Measurements from ENCODE around the gene EPB41L5.

EPB41L5 gene

DNA sequence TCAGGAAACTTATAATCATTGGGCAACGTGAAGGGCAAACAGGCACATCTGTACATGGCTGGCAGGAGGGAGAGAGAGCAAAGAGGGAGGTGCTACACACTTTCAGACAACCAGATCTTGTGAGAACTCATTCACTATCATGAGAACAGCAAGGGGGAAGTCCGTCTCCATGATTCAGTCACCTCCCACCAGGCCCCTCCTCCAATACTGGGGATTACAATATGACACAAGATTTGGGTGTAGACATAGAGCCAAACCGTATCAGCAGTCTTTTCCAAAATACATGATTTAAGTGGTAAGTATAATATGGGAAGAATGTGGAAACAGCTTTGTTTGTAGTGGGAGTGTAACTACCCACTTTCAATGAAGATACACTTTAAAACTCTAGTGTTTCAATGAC lies 65.0 kb downstream of the EPB41L5 start:
- CTCF ChIA-PET: interaction anchor here (0.7 kb wide), 1 partner anchor 605 kb away, joined by 3 read pairs; no protein-coding TSS in a partner anchor
- no peak overlapping the region for H3K4me3 ChIP-seq (ENCODE audit: low read depth, low read length)
- no peak for DNase-seq (ENCODE audit: low read depth, low spot score)
- POLR2A ChIA-PET: no interaction called here
- TF ChIP-seq, protein P1, sequence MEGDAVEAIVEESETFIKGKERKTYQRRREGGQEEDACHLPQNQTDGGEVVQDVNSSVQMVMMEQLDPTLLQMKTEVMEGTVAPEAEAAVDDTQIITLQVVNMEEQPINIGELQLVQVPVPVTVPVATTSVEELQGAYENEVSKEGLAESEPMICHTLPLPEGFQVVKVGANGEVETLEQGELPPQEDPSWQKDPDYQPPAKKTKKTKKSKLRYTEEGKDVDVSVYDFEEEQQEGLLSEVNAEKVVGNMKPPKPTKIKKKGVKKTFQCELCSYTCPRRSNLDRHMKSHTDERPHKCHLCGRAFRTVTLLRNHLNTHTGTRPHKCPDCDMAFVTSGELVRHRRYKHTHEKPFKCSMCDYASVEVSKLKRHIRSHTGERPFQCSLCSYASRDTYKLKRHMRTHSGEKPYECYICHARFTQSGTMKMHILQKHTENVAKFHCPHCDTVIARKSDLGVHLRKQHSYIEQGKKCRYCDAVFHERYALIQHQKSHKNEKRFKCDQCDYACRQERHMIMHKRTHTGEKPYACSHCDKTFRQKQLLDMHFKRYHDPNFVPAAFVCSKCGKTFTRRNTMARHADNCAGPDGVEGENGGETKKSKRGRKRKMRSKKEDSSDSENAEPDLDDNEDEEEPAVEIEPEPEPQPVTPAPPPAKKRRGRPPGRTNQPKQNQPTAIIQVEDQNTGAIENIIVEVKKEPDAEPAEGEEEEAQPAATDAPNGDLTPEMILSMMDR (IDR thresholded peaks at IDR 0.05; ENCODE audit: insufficient read depth, low read length, missing control alignments): no peak

DNA sequence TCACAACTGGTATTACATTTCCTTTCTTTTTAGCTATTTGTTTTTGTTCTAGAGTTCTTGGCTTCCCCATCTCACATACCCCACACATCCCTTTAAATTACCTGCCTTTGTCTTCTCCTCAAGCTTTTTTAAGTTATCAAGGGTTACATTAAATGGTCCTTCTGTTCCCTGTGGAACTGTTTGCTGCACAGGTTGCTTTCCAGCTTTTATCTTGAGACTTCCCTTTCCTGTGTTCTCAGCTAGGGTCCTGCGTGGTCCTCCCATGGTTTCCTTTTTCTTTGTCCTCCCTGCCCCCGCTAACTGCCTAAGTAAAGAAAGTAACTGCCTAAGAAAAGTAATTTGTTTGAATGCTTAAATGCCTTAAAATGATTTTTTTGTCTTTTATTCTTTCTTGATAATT lies 66.8 kb downstream of the EPB41L5 start:
- POLR2A ChIA-PET: no interaction called here
- DNase-seq (ENCODE audit: low read depth, low spot score): no peak
- CTCF ChIA-PET: no interaction called here
- TF ChIP-seq, protein P1 (IDR thresholded peaks at IDR 0.05; ENCODE audit: insufficient read depth, low read length, missing control alignments): no peak
- H3K4me3 ChIP-seq (ENCODE audit: low read depth, low read length): no peak overlapping the region

DNA sequence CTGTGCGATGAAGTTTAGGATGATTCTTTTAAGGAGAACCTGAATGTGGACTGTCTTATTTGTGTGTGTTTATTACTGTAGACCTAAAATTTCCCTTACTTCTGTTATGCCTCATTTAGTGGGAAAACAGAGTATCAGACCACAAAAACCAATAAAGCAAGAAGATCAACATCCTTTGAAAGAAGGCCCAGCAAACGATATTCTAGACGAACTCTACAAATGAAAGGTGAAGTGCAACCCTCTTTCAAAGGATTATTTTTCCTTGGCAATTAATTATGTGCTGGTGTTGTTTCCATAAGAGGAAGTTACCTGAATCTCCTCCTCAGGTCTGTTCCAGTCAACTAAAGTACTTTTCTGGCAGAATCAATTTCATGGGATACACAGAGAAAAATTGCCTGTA lies 78.6 kb downstream of the EPB41L5 start:
- TF ChIP-seq, protein P1 (IDR thresholded peaks at IDR 0.05; ENCODE audit: insufficient read depth, low read length, missing control alignments): no peak
- DNase-seq (ENCODE audit: low read depth, low spot score): no peak
- CTCF ChIA-PET: no interaction called here
- H3K4me3 ChIP-seq (ENCODE audit: low read depth, low read length): no peak overlapping the region
- POLR2A ChIA-PET: no interaction called here

DNA sequence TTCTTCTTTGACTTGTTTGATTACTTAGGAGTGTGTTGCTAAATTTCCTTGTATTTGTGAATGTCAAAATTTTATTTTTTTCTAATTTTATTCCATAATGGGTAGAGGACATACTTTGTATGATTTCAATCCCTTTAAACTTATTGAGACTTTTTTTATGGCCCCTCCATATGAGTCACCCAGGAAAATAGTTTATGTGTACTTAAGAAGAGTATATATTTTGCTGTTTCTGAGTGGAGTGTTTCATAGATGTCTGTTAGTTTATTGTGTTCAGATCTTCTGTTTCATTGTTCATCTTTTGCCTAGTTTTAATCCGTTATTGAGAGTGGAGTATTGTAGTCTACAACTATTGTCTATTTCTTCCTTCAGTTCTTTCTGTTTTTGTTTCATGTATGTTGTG lies 81.9 kb downstream of the EPB41L5 start:
- no peak for DNase-seq (ENCODE audit: low read depth, low spot score)
- ChIA-PET CTCF (no interaction called here), POLR2A (no interaction called here)
- TF ChIP-seq, protein P1 (IDR thresholded peaks at IDR 0.05; ENCODE audit: insufficient read depth, low read length, missing control alignments): no peak
- no peak overlapping the region for H3K4me3 ChIP-seq (ENCODE audit: low read depth, low read length)

DNA sequence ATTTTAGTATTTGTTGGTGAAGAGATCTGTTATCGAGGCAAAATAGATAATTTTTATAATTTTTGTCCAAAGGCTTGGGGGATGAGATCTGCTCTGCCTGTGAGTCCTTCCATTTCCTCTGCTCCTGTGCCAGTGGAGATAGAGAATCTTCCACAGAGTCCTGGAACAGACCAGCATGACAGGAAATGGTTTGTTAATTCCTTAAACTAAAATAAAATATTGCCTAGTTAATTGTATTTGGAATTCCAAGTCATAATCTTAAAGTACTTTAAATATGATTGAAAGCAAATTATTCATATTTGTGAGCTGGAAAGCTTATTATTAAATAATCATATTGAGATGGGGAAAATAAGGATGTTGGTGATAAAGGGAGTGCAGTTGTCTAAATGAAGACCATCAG lies 87.8 kb downstream of the EPB41L5 start:
- CTCF ChIA-PET: interaction anchor here (1.7 kb wide), 1 partner anchor 8 kb away, joined by 6 read pairs; no protein-coding TSS in a partner anchor
- POLR2A ChIA-PET: no interaction called here
- no peak overlapping the region for H3K4me3 ChIP-seq (ENCODE audit: low read depth, low read length)
- TF ChIP-seq, protein P1 (IDR thresholded peaks at IDR 0.05; ENCODE audit: insufficient read depth, low read length, missing control alignments): no peak
- no peak for DNase-seq (ENCODE audit: low read depth, low spot score)

DNA sequence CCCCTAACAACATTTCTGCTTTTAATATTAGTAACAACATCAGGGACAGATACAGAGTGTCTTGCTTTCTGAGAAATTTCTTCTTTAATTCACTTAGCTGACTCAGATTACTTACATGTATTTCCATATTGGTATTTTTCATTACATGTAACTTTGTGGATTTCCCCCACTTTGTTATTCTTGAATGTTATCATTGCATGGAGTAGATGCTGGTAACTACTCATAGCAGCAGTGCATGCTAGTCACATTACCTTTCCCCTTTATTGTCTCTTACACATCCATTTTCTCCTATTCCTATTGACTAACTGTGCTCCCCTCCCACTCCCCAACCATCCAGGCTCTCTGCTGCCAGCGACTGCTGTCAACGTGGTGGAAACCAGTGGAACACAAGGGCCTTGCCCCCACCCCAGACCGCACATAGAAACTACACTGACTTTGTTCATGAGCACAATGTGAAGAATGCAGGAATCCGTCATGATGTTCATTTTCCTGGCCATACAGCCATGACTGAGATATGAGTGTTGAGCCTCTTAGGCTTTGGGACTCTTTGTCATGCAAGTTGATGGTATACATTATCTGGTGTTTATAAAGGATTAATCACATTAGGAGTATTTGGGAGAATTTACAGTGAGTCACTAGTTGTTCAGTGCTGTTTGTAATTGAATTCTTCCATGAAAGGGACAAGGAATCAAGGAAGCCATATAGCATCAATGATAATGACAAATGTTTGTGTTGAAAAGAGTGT lies 91.0 kb downstream of the EPB41L5 start:
- H3K4me3 ChIP-seq (ENCODE audit: low read depth, low read length): no peak overlapping the region
- ChIA-PET CTCF (no interaction called here), POLR2A (no interaction called here)
- peak; percentile 59 for DNase-seq (ENCODE audit: low read depth, low spot score)
- TF ChIP-seq, protein P1 (IDR thresholded peaks at IDR 0.05; ENCODE audit: insufficient read depth, low read length, missing control alignments): no peak
